ENCODE data around the gene SLTM. TPM values are rescaled to one million over a fixed set of nuclear protein-coding genes. Genes with fewer than 3 reads are reported as not detected.

SLTM gene
- total and polyA plus RNA-seq, 7 donors = 34.8 to 107 (median 83.5) TPM

GRCh38 chr15:58870451-58870850 is 63.0 kb downstream of the SLTM start:
- Histone ChIP-seq H3K27ac (no peak overlapping the region), H3K9me3 (no peaks in the 10 kb centered on the region), H3K36me3 (no peaks in the 10 kb centered on the region), H3K4me3 (no peak overlapping the region), H3K27me3 (no peaks in the 10 kb centered on the region), H3K4me1 (no peaks in the 10 kb centered on the region)
- intact Hi-C loops (cut with DNase I) = loop anchor here (10.0 kb wide), 1 partner anchor 64 kb away; the partner anchor contains the start of gene SLTM
- WGBS, 2 donors = 92% methylated on average over 4 of the region's 4 CpGs
- no peak for DNase-seq
- TF ChIP-seq POLR2A (IDR thresholded peaks at IDR 0.05) (no peak), POLR2AphosphoS5 (IDR thresholded peaks at IDR 0.05) (no peak), CTCF (IDR thresholded peaks at IDR 0.05) (no peak), EP300 (IDR thresholded peaks at IDR 0.05) (no peak)

- TF ChIP-seq POLR2A (IDR thresholded peaks at IDR 0.05) = no peak
- no peak for TF ChIP-seq POLR2AphosphoS5 (IDR thresholded peaks at IDR 0.05)
- TF ChIP-seq EP300 (IDR thresholded peaks at IDR 0.05) = no peak
- TF ChIP-seq CTCF (IDR thresholded peaks at IDR 0.05) = no peak
Observed at GRCh38 chr15:58867926-58868325, 65.6 kb downstream of the SLTM start.

GRCh38 chr15:58865425-58865880 is 68.0 kb downstream of the SLTM start:
- Histone ChIP-seq H3K27ac (no peak overlapping the region), H3K9me3 (no peaks in the 10 kb centered on the region), H3K36me3 (no peaks in the 10 kb centered on the region), H3K27me3 (no peaks in the 10 kb centered on the region), H3K4me3 (peak overlapping the region in 3 of 4 donors; percentile 35 to 41 (median 39)), H3K4me1 (peaks cover 0 to 10% (median 7%) of the 10 kb centered on the region in 4 donors)
- TF ChIP-seq POLR2AphosphoS5 (IDR thresholded peaks at IDR 0.05) = no peak
- no peak for TF ChIP-seq POLR2A (IDR thresholded peaks at IDR 0.05)
- no peak for TF ChIP-seq EP300 (IDR thresholded peaks at IDR 0.05)
- TF ChIP-seq CTCF (IDR thresholded peaks at IDR 0.05) = no peak
- intact Hi-C loops (cut with DNase I) = no loop called here
- WGBS, 2 donors = 76 to 82% methylated on average over 15 of the region's 15 CpGs
- no peak for DNase-seq

More at GRCh38 chr15:58867926-58868325, 65.6 kb downstream of the SLTM start:
- H3K27ac ChIP-seq = no peak overlapping the region
- H3K9me3 ChIP-seq = no peaks in the 10 kb centered on the region
- 95 to 96% methylated on average over 4 of the region's 4 CpGs for WGBS, 2 donors
- no peaks in the 10 kb centered on the region for H3K36me3 ChIP-seq
- no peak overlapping the region for H3K4me3 ChIP-seq
- DNase-seq = no peak
- intact Hi-C loops (cut with DNase I) = no loop called here
- H3K27me3 ChIP-seq = no peaks in the 10 kb centered on the region
- H3K4me1 ChIP-seq = peaks cover 0 to 10% (median 7%) of the 10 kb centered on the region in 4 donors

GRCh38 chr15:58864602-58865424 is 68.7 kb downstream of the SLTM start:
- Histone ChIP-seq H3K4me1 (peaks cover 0 to 10% (median 7%) of the 10 kb centered on the region in 4 donors), H3K27ac (no peak overlapping the region), H3K9me3 (no peaks in the 10 kb centered on the region), H3K27me3 (no peaks in the 10 kb centered on the region), H3K4me3 (peak overlapping the region; percentile 2 to 41 (median 37)), H3K36me3 (no peaks in the 10 kb centered on the region)
- no peak for TF ChIP-seq CTCF (IDR thresholded peaks at IDR 0.05)
- TF ChIP-seq POLR2AphosphoS5 (IDR thresholded peaks at IDR 0.05) = no peak
- TF ChIP-seq EP300 (IDR thresholded peaks at IDR 0.05) = no peak
- no peak for TF ChIP-seq POLR2A (IDR thresholded peaks at IDR 0.05)
- DNase-seq = no peak
- WGBS, 2 donors = 26 to 46% methylated on average over 54 of the region's 54 CpGs
- intact Hi-C loops (cut with DNase I) = no loop called here

Measured in sigmoid colon (tissue), 7 donors.